HL-60 (cell line): ENCODE data around the gene FCHSD2.

Experiments
- DNase-seq, 2 experiments: peaks; one replicate each; pipeline ENCODE4 v3.0.0-alpha.2; 2010 to 2020; ENCODE audit warnings: low read depth in 1 of 2, low spot score in 1 of 2
- H3K27ac ChIP-seq: fragments of 250-450 bp; sonication (Bioruptor Pico); replicated peaks from 2 replicates; pipeline ENCODE4 v1.5.1; 2020; ENCODE audit warnings: mild to moderate bottlenecking, moderate library complexity
- H3K27me3 ChIP-seq: fragments of 250-450 bp; sonication (Bioruptor Pico); 2 replicates; pipeline ENCODE4 v1.5.1; 2021; ENCODE audit warnings: mild to moderate bottlenecking, moderate library complexity; ENCODE audit not compliant: insufficient read depth, poor library complexity, severe bottlenecking
- H3K4me3 ChIP-seq: replicated peaks from 2 replicates; pipeline ENCODE4 v1.5.1; 2011; ENCODE audit warnings: mild to moderate bottlenecking, control low read depth, low read length; ENCODE audit not compliant: insufficient read depth
- GABPA ChIP-seq: IDR thresholded peaks from 2 replicates; pipeline ENCODE4 v1.6.1; 2012; ENCODE audit warnings: low read depth
- POLR2AphosphoS5 ChIP-seq: IDR thresholded peaks from 2 replicates; pipeline ENCODE4 v1.6.1; 2012; ENCODE audit warnings: low read depth
- SPI1 ChIP-seq: IDR thresholded peaks from 2 replicates; pipeline ENCODE4 v1.6.1; 2012; ENCODE audit warnings: low read depth, mild to moderate bottlenecking, borderline replicate concordance
- TF ChIP-seq, protein P1 (sequence below): IDR thresholded peaks from 2 replicates; pipeline ENCODE4 v1.6.1; 2012; ENCODE audit warnings: low read depth; ENCODE audit not compliant: insufficient replicate concordance
- TF ChIP-seq, protein P2 (sequence below): IDR thresholded peaks from one replicate; pipeline ENCODE4 v1.5.1; 2011; ENCODE audit warnings: low read length, control low read depth, inconsistent platforms; ENCODE audit not compliant: insufficient read depth

FCHSD2 gene

DNA sequence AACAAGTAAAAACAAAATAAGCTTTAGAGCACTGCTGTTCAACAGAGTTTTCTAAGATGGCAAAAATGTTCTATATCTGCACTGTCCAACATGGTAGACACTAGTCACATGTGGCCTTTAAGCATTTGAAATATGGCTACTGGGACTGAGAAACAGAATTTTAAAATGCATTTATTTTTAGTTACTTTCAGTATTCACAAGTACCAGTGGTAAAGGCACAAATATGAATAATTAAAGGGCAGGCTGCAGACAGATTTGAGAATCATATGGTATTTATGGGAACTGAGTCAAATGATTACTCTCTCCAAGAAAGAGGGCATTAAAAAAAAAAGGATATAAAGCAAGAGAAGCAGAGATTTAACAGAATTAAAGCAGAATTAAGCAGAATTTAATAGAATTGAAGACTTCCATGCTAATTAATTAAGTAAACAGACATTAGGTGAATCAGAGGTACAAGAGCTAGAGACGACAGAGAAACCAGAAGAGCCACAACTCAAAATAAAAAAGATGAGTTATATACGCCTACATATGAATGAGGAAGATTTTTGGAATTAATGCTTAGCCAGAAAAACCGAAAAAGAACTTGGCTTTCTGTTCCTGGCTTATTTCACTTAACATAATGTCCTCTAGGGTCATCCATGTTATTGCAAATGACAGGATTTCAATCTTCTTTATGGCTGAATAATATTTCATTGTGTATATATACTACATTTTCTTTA, 167.5 kb downstream of the FCHSD2 start:
- Histone ChIP-seq H3K4me3 (no peak overlapping the region), H3K27ac (peak overlapping the region; percentile 49), H3K27me3 (no peaks in the 10 kb centered on the region)
- no peak for DNase-seq
- TF ChIP-seq POLR2AphosphoS5 (no peak), SPI1 (no peak), GABPA (no peak)
- TF ChIP-seq, protein P1, sequence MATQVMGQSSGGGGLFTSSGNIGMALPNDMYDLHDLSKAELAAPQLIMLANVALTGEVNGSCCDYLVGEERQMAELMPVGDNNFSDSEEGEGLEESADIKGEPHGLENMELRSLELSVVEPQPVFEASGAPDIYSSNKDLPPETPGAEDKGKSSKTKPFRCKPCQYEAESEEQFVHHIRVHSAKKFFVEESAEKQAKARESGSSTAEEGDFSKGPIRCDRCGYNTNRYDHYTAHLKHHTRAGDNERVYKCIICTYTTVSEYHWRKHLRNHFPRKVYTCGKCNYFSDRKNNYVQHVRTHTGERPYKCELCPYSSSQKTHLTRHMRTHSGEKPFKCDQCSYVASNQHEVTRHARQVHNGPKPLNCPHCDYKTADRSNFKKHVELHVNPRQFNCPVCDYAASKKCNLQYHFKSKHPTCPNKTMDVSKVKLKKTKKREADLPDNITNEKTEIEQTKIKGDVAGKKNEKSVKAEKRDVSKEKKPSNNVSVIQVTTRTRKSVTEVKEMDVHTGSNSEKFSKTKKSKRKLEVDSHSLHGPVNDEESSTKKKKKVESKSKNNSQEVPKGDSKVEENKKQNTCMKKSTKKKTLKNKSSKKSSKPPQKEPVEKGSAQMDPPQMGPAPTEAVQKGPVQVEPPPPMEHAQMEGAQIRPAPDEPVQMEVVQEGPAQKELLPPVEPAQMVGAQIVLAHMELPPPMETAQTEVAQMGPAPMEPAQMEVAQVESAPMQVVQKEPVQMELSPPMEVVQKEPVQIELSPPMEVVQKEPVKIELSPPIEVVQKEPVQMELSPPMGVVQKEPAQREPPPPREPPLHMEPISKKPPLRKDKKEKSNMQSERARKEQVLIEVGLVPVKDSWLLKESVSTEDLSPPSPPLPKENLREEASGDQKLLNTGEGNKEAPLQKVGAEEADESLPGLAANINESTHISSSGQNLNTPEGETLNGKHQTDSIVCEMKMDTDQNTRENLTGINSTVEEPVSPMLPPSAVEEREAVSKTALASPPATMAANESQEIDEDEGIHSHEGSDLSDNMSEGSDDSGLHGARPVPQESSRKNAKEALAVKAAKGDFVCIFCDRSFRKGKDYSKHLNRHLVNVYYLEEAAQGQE = no peak
- TF ChIP-seq, protein P2, sequence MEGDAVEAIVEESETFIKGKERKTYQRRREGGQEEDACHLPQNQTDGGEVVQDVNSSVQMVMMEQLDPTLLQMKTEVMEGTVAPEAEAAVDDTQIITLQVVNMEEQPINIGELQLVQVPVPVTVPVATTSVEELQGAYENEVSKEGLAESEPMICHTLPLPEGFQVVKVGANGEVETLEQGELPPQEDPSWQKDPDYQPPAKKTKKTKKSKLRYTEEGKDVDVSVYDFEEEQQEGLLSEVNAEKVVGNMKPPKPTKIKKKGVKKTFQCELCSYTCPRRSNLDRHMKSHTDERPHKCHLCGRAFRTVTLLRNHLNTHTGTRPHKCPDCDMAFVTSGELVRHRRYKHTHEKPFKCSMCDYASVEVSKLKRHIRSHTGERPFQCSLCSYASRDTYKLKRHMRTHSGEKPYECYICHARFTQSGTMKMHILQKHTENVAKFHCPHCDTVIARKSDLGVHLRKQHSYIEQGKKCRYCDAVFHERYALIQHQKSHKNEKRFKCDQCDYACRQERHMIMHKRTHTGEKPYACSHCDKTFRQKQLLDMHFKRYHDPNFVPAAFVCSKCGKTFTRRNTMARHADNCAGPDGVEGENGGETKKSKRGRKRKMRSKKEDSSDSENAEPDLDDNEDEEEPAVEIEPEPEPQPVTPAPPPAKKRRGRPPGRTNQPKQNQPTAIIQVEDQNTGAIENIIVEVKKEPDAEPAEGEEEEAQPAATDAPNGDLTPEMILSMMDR = no peak

DNA sequence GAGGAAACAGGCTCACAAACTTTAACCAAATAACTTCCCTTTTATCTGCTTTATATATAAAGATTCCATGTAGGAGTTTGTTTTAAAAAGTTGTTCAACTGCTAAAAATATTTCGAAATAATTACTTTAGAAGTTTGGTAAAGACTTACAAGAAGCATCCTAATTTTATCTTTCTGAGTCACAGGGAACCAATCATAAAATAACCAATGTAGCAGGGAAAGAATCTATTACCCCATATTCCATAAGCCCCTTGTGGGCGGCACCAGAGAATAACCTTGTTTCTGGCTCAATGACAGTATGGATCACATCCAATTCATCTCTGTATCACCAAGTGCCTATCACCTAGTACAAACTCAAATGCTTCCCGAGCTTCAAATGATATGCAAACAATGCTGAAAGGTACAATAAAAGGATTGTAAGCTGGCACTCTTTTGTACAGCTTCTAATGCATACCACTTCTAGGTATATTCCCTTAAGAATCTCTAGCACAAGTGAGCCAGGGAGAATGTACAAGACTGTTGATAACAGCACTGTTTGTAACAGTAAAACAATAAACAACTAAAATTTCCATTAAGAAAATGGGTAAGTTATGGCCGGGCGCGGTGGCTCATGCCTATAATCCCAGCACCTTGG, 169.5 kb downstream of the FCHSD2 start:
- DNase-seq = peak in 1 of 2 experiments; percentile 41
- Histone ChIP-seq H3K27ac (no peak overlapping the region), H3K27me3 (no peaks in the 10 kb centered on the region), H3K4me3 (no peak overlapping the region)
- no peak for TF ChIP-seq POLR2AphosphoS5
- TF ChIP-seq, protein P1 = no peak

DNA sequence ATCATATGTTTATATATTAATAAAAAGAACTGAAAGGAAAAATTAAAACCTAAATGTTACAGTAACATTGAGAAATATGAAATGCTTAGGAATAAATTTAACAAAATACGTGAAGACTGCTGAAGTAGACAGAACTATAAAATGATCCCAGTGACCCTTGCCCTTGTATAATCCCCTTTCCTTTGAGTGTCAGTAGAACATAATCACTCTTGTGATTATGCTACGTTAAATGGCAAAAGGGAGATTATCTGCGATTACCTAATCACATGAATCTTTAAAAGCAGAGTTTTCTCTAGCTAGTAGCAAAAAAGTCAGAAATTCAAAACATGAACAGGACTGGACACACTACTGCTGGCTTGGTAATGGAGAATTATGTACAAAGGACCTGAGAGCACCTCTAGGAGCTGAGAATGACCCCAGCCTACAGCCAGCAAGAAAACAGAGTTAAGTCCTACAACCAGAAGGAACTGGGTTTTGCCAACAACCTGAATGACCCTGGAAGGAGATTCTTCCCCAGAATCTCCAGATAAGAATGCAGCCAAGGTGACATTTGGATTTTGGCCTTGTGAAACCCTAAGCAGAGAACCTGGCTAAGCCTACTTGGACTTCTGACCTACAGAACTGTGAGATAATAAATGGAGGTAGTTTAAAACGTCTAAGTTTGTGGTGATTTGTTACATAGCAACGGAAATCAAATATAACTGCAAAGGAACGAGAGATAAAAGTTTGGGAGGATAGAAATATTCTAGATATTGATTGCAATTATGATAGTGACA, 170.7 kb downstream of the FCHSD2 start:
- TF ChIP-seq SPI1 (no peak), GABPA (no peak), POLR2AphosphoS5 (no peak)
- TF ChIP-seq, protein P2 = no peak
- TF ChIP-seq, protein P1 = no peak
- H3K27me3 ChIP-seq = no peaks in the 10 kb centered on the region
- no peak overlapping the region for H3K27ac ChIP-seq

More for the DNA sequence above, 170.7 kb downstream of the FCHSD2 start:
- no peak for DNase-seq
- H3K4me3 ChIP-seq = no peak overlapping the region
